Measurements from ENCODE around the gene TANGO6. TPM values are rescaled to one million over a fixed set of nuclear protein-coding genes. Genes with fewer than 3 reads are reported as not detected.
A peak's percentile ranks its signal among the peaks of the same experiment; 100 is the strongest.
"Not testable (repeated sequence)": the region's sequence is repeated elsewhere in the genome, so short reads cannot be mapped to it uniquely, and the experiment has no call there.

Gene TANGO6
- total and polyA plus RNA-seq, 12 donors = 1.9 to 17.9 (median 10.9) TPM

GRCh38 chr16:69120096-69120664, 276.8 kb downstream of the TANGO6 start:
- no peak for TF ChIP-seq CTCF (IDR thresholded peaks at IDR 0.05)
- no peak for TF ChIP-seq POLR2A (IDR thresholded peaks at IDR 0.05)
- WGBS, 4 donors = 93 to 98% (median 96%) methylated on average over 18 to 19 of the region's 19 CpGs
- no peak overlapping the region for H3K4me3 ChIP-seq
- no peaks in the 10 kb centered on the region for H3K9me3 ChIP-seq (replicated peaks in 1 of 3)
- DNase-seq = no peak
- no peaks in the 10 kb centered on the region for H3K27me3 ChIP-seq
- peaks cover 0 to 44% of the 10 kb centered on the region in 2 donors for H3K36me3 ChIP-seq (replicated peaks in 1 of 2)
- H3K4me1 ChIP-seq (replicated peaks in 1 of 2) = no peaks in the 10 kb centered on the region
- H3K27ac ChIP-seq = no peak overlapping the region
- intact Hi-C loops (cut with DNase I) = loop anchor here (5.0 to 10.0 kb wide), 3 partner anchors 218 to 588 kb away; partner anchors contain the start of gene TANGO6 (in 2 of the 2)

DNA sequence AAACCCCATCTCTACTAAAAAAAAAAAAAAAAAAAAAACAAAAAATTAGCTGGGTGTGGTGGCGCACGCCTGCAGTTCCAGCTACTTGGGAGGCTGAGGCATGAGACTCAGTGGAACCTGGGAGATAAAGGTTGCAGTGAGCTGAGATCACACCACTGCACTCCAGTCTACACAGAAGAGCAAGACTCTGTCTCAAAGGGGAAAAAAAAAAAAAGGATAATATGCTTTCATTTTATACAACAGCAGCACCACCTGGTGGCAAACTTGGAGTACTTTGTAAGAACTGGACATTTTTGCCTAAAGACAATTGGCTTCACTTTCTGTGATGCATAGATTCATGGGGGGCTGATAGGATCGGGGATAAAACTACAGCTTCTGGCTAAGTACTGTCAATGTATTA, 280.6 kb downstream of the TANGO6 start:
- peak; percentile 45 to 76 (median 70) for DNase-seq
- no peak overlapping the region for H3K4me3 ChIP-seq
- peaks cover 0 to 29% of the 10 kb centered on the region in 2 donors for H3K36me3 ChIP-seq (replicated peaks in 1 of 2)
- H3K27me3 ChIP-seq = no peaks in the 10 kb centered on the region
- TF ChIP-seq CTCF (IDR thresholded peaks at IDR 0.05) = peak; percentile 59 to 88 (median 74)
- TF ChIP-seq POLR2A (IDR thresholded peaks at IDR 0.05) = no peak
- H3K9me3 ChIP-seq (replicated peaks in 1 of 3) = no peaks in the 10 kb centered on the region
- 82 to 94% (median 85%) methylated on average over 3 of the region's 3 CpGs for WGBS, 4 donors
- no peak overlapping the region for H3K27ac ChIP-seq
- peaks cover 0 to 14% of the 10 kb centered on the region in 2 donors for H3K4me1 ChIP-seq (replicated peaks in 1 of 2)
- intact Hi-C loops (cut with DNase I) = loop anchor here (5.0 to 10.0 kb wide), 3 partner anchors 222 to 592 kb away; partner anchors contain the start of gene TANGO6 (in 2 of the 2)

DNA sequence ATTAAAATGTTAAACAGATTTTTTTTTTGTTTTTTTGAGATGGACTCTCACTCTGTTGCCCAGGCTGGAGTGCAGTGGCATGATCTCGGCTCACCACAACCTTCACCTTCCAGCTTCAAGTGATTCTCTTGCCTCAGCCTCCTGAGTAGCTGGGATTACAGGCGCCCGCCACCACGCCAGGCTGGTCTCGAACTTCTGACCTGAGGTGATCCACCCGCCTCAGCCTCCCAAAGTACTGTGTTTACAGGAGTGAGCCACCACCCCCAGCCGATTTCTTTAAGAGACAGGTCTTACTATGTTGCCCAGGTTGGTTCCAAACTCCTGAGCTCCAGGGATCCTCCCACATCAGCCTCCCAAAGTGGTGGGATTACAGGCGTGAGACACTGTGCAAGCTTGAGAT, 281.1 kb downstream of the TANGO6 start:
- H3K27ac ChIP-seq; H3K27me3 ChIP-seq; H3K9me3 ChIP-seq (replicated peaks in 1 of 3); H3K4me3 ChIP-seq: not testable (repeated sequence)
- peak in 1 of 7 donors; percentile 52 for DNase-seq
- Histone ChIP-seq H3K4me1 (replicated peaks in 1 of 2) (peaks cover 0 to 16% of the 10 kb centered on the region in 2 donors), H3K36me3 (replicated peaks in 1 of 2) (peaks cover 0 to 24% of the 10 kb centered on the region in 2 donors)
- intact Hi-C loops (cut with DNase I) = loop anchor here (5.0 to 10.0 kb wide), 3 partner anchors 222 to 592 kb away; partner anchors contain the start of gene TANGO6 (in 2 of the 2)
- WGBS, 4 donors = 86 to 94% (median 92%) methylated on average over 8 of the region's 8 CpGs

DNA sequence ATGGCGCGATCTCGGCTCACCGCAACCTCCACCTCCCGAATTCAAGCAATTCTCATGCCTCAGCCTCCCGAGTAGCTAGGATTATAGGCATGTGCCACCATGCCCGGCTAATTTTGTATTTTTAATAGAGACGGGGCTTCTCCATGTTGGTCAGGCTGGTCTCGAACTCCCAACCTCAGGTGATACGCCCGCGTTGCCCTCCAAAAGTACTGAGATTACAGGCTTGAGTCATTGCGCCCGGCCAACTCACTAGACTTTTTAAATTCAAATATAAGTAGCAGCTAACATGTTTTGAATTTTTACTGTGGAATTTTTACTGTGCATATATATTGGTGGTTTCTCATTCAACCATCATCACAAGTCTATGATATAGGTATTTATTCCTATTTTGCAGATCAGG, 281.6 kb downstream of the TANGO6 start:
- DNase-seq = peak in 1 of 7 donors; percentile 46
- H3K27ac ChIP-seq; H3K27me3 ChIP-seq; H3K4me3 ChIP-seq; H3K9me3 ChIP-seq (replicated peaks in 1 of 3): not testable (repeated sequence)
- 93 to 98% (median 96%) methylated on average over 14 of the region's 14 CpGs for WGBS, 4 donors
- Histone ChIP-seq H3K36me3 (replicated peaks in 1 of 2) (peaks cover 0 to 19% of the 10 kb centered on the region in 2 donors), H3K4me1 (replicated peaks in 1 of 2) (peaks cover 0 to 21% of the 10 kb centered on the region in 2 donors)
- intact Hi-C loops (cut with DNase I) = loop anchor here (5.0 to 10.0 kb wide), 3 partner anchors 223 to 593 kb away; partner anchors contain the start of gene TANGO6 (in 2 of the 2)

DNA sequence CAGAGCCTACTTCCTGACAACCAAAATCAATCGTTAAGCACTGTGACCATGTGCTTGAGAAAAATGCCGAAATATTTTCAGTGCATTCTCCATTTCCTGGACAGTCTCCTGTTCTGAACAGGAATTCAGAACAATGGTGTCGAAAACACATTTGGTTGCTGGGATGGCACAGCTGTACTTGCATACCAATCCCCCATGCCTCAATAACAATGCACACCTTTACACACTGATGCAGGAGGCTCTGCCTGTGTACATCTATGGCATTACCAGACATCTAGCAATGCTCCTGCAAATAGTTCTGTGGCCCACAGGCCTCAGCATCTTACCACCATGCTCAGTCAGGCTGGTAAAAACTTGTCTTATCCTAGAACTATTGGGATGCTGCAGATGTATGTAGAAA, 282.9 kb downstream of the TANGO6 start:
- no peak for TF ChIP-seq POLR2A (IDR thresholded peaks at IDR 0.05)
- TF ChIP-seq CTCF (IDR thresholded peaks at IDR 0.05) = no peak
- Histone ChIP-seq H3K27ac (no peak overlapping the region), H3K27me3 (no peaks in the 10 kb centered on the region), H3K36me3 (replicated peaks in 1 of 2) (peaks cover 0 to 6% of the 10 kb centered on the region in 2 donors), H3K9me3 (replicated peaks in 1 of 3) (no peaks in the 10 kb centered on the region), H3K4me1 (replicated peaks in 1 of 2) (peaks cover 0 to 31% of the 10 kb centered on the region in 2 donors), H3K4me3 (no peak overlapping the region)
- intact Hi-C loops (cut with DNase I) = loop anchor here (10.0 kb wide), 1 partner anchor 281 kb away; the partner anchor contains the start of gene TANGO6 (in 2 of the 2)
- 79 to 84% (median 83%) methylated on average over 3 of the region's 3 CpGs for WGBS, 4 donors
- DNase-seq = no peak

DNA sequence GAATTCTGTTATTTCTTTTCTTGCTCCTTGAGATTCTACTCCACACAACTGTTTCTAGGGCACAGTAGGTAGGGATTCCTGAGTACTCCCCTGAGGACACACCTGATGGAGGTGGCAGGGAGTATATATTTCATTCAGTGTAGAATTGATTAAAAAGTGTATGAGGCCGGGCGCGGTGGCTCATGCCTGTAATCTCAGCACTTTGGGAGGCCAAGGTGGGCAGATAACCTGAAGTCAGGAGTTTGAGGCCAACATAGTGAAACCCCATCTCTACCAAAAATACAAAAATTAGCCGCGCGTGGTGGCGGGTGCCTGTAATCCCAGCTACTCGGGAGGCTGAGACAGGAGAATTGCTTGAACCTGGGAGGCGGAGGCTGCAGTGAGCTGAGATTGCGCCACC, 283.5 kb downstream of the TANGO6 start:
- H3K9me3 ChIP-seq (replicated peaks in 1 of 3); H3K4me3 ChIP-seq; H3K27ac ChIP-seq; H3K36me3 ChIP-seq (replicated peaks in 1 of 2); H3K27me3 ChIP-seq: not testable (repeated sequence)
- DNase-seq = peak in 1 of 7 donors; percentile 37
- intact Hi-C loops (cut with DNase I) = loop anchor here (10.0 kb wide), 1 partner anchor 282 kb away; the partner anchor contains the start of gene TANGO6 (in 2 of the 2)
- peaks cover 0 to 32% of the 10 kb centered on the region in 2 donors for H3K4me1 ChIP-seq (replicated peaks in 1 of 2)
- 94 to 97% (median 97%) methylated on average over 10 of the region's 10 CpGs for WGBS, 4 donors

All from adrenal gland (tissue), 12 donors.